ENCODE data around the gene MMP11.

DNA sequence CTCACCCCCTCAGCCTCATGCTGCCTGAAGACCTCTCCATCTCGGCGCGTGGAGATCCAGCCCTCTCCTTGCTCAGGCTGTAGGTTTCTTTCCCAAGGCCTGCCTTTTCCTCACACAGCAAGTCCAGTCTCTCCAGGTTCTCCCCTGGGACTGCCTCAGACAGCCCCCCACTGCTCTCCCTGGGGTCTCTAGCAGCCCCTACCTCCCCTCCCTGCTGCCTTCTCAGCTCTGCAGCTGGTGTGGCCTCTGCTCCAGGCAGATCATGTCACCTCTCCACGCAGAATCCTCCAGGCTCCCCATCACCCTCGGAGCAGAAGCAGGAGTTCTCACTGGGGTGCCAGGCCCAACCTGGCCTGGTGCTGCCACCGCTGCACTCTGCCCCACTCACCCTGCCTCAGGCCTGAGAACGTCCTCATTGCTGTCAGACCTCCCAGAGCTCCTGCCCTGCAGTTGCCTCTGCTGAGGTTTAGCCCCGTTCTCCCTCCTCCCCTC lies 29.3 kb downstream of the MMP11 start:
- TF ChIP-seq, protein P1, sequence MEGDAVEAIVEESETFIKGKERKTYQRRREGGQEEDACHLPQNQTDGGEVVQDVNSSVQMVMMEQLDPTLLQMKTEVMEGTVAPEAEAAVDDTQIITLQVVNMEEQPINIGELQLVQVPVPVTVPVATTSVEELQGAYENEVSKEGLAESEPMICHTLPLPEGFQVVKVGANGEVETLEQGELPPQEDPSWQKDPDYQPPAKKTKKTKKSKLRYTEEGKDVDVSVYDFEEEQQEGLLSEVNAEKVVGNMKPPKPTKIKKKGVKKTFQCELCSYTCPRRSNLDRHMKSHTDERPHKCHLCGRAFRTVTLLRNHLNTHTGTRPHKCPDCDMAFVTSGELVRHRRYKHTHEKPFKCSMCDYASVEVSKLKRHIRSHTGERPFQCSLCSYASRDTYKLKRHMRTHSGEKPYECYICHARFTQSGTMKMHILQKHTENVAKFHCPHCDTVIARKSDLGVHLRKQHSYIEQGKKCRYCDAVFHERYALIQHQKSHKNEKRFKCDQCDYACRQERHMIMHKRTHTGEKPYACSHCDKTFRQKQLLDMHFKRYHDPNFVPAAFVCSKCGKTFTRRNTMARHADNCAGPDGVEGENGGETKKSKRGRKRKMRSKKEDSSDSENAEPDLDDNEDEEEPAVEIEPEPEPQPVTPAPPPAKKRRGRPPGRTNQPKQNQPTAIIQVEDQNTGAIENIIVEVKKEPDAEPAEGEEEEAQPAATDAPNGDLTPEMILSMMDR (IDR thresholded peaks at IDR 0.05; ENCODE audit: low read depth, low read length, poor library complexity, severe bottlenecking): no peak
- TF ChIP-seq EZH2phosphoT487 (IDR thresholded peaks at IDR 0.05; ENCODE audit: borderline replicate concordance, low read length): no peak
